Right atrium auricular region (tissue), 2 donors: Measurements from ENCODE around the gene UBE2F. TPM values are rescaled to one million over a fixed set of nuclear protein-coding genes. Genes with fewer than 3 reads are reported as not detected.

Experiments
- DNase-seq: peaks from one replicate; pipeline ENCODE4 v3.0.0-alpha.2; 2019; ENCODE audit warnings: low spot score
- H3K27ac ChIP-seq, 2 donors: fragments of 200-600 bp; sonication (generic); 1 replicate in 1 of 2; 2 replicates in 1 of 2; pipeline ENCODE4 v1.5.1; 2016 to 2019
- H3K27me3 ChIP-seq, 2 donors: fragments of 200-600 bp; sonication (generic); one replicate each; pipeline versions ENCODE4 v1.5.1 to v1.6.0; 2017 to 2019
- H3K36me3 ChIP-seq: fragments of 200-600 bp; sonication (generic); one replicate; pipeline ENCODE4 v1.5.1; 2016
- H3K4me1 ChIP-seq, 2 donors: fragments of 200-600 bp; sonication (generic); one replicate each; pipeline versions ENCODE4 v1.5.1 to v1.6.0; 2017 to 2019
- H3K4me3 ChIP-seq, 2 donors: fragments of 200-600 bp; sonication (generic); 1 replicate in 1 of 2; 2 replicates in 1 of 2; pipeline ENCODE4 v1.5.1; 2017 to 2019; ENCODE audit warnings: mild to moderate bottlenecking in 1 of 2, moderate library complexity in 1 of 2
- H3K9me3 ChIP-seq, 2 donors: fragments of 200-600 bp; sonication (generic); one replicate each; pipeline ENCODE4 v1.5.1; 2019
- CTCF ChIP-seq, 2 donors: fragments of 200-600 bp; sonication (generic); IDR thresholded peaks; one replicate each; pipeline ENCODE4 v1.5.1; 2019; ENCODE audit warnings: antibody characterized with exemption in 2 of 2
- total RNA-seq, 2 donors: library from RNA; depleted of rRNA; stranded (reverse); fragments of >200 nt; gene quantifications; one replicate each; pipeline ENCODE4 v1.1.0, GENCODE V29; 2016

UBE2F gene
- total RNA-seq, 2 donors from 2014 or later, result 78.4 to 79.6 TPM

- Histone ChIP-seq H3K27ac (peak overlapping the region; percentile 55 to 64), H3K4me1 (peaks cover 0 to 8% of the 10 kb centered on the region in 2 donors), H3K4me3 (peak overlapping the region in 1 of 2 donors; percentile 38), H3K36me3 (no peaks in the 10 kb centered on the region), H3K9me3 (no peaks in the 10 kb centered on the region), H3K27me3 (no peaks in the 10 kb centered on the region)
- no peak for DNase-seq
- TF ChIP-seq CTCF (IDR thresholded peaks at IDR 0.05), result no peak
Observed at GRCh38 chr2:237922641-237923361, 44.0 kb upstream of the UBE2F start.

DNA sequence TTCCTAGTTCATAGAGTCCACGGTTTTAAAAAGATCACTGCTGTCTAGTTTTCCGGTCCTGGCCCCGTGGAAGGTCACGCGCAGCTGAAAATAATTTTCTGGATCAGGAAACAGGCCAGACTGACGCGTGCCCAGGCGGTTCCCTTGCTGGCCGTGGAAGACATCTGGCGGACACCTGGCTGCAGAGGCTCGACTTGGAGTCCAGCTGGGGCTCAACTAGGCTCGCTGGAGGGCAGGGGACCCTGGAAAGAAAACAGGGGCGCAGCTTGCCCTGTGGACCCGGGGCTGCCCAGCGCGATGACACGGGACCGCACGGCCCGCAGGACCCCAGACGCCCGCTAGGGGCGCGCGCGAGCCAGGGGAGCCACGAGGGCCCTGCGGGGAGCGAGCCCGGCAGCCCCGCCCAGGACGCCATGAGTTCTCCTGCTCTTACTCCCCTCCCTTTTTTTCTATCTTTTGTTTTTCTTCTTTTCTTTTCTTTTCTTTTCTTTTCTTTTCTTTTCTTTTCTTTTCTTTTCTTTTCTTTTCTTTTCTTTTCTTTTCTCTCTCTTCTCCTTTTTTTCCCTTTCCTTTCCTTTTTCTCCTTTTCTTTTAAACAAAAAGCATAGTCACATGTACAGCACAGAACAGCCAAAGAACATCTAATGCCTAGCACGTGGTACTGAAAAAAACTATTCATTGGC is 43.2 kb upstream of the UBE2F start:
- Histone ChIP-seq H3K4me3 (peak overlapping the region; percentile 10 to 38), H3K27ac (peak overlapping the region; percentile 55 to 64), H3K4me1 (peaks cover 0 to 8% of the 10 kb centered on the region in 2 donors), H3K36me3 (no peaks in the 10 kb centered on the region), H3K9me3 (no peaks in the 10 kb centered on the region), H3K27me3 (no peaks in the 10 kb centered on the region)
- DNase-seq, result no peak
- peak; percentile 98 to 99 for TF ChIP-seq CTCF (IDR thresholded peaks at IDR 0.05)

GRCh38 chr2:237924164-237924534 is 42.7 kb upstream of the UBE2F start:
- H3K27ac ChIP-seq, result no peak overlapping the region
- no peak for TF ChIP-seq CTCF (IDR thresholded peaks at IDR 0.05)
- H3K4me3 ChIP-seq, result no peak overlapping the region

DNA sequence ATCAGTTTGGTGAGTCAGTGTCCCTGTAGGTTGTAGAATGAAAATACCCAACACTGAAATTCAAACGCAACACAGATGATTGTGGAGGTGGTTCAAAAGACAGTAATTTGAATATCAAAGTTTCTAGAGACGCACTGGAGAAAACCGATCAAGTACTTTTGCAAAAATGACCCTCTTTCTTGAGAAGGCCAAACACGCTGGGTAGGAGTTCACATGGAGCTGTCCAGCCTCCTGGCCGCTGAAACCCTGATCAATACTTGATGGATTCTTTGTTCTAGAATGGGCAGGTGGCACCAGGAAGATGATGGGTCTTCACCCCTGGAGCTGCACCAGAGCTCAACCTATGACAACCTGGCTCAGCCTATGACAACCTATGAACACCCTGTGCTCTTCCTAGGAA is 39.7 kb upstream of the UBE2F start:
- Histone ChIP-seq H3K4me1 (peaks cover 0 to 8% of the 10 kb centered on the region in 2 donors), H3K27ac (no peak overlapping the region), H3K36me3 (no peaks in the 10 kb centered on the region), H3K4me3 (no peak overlapping the region), H3K9me3 (no peaks in the 10 kb centered on the region), H3K27me3 (no peaks in the 10 kb centered on the region)
- DNase-seq, result no peak
- TF ChIP-seq CTCF (IDR thresholded peaks at IDR 0.05), result no peak

More at GRCh38 chr2:237924164-237924534, 42.7 kb upstream of the UBE2F start:
- no peak for DNase-seq
- no peaks in the 10 kb centered on the region for H3K27me3 ChIP-seq
- H3K4me1 ChIP-seq, result peaks cover 0 to 8% of the 10 kb centered on the region in 2 donors
- H3K36me3 ChIP-seq, result no peaks in the 10 kb centered on the region
- H3K9me3 ChIP-seq, result no peaks in the 10 kb centered on the region

GRCh38 chr2:237927986-237928385 is 38.8 kb upstream of the UBE2F start:
- no peak for TF ChIP-seq CTCF (IDR thresholded peaks at IDR 0.05)
- Histone ChIP-seq H3K36me3 (no peaks in the 10 kb centered on the region), H3K4me3 (no peak overlapping the region), H3K4me1 (peaks cover 0 to 6% of the 10 kb centered on the region in 2 donors), H3K27me3 (no peaks in the 10 kb centered on the region), H3K27ac (no peak overlapping the region), H3K9me3 (no peaks in the 10 kb centered on the region)
- no peak for DNase-seq
